Panc1 (cell line): ENCODE results near the gene FBXL19. TPM values are rescaled to one million over a fixed set of nuclear protein-coding genes. Genes with fewer than 3 reads are reported as not detected.

Experiments
- ATAC-seq: fragments of 200-7000 bp; cut with Tn5 transposase; 2 replicates; pipeline ENCODE4 v1.9.1; 2020; ENCODE audit warnings: mild to moderate bottlenecking, moderate library complexity
- BruUV-seq: library from RNA; stranded (reverse); fragments of 400-500 nt; replicated peaks from 2 replicates; lab custom pipeline; 2021; lab: Mats Ljungman, UMichigan
- CTCF ChIA-PET: fragments of 300-600 bp; sonication (Branson Sonifier 250); formaldehyde crosslinking; loops from one replicate; lab custom pipeline; 2022; ENCODE audit warnings: antibody characterized with exemption; lab: Charles Lee
- POLR2A ChIA-PET: fragments of 300-600 bp; sonication (Branson Sonifier 250); formaldehyde crosslinking; loops from one replicate; lab custom pipeline; 2022; ENCODE audit warnings: antibody characterized with exemption; lab: Charles Lee
- DNase-seq: peaks from one replicate; pipeline ENCODE4 v3.0.0-alpha.2; 2010; ENCODE audit warnings: low read depth, low spot score
- H3K27ac ChIP-seq: 2 replicates; pipeline ENCODE4 v1.5.1; 2011; ENCODE audit warnings: mild to moderate bottlenecking, low read length, inconsistent platforms
- H3K27me3 ChIP-seq: fragments of 200-500 bp; sonication (Bioruptor generic); 2 replicates; pipeline ENCODE4 v1.6.0; 2014; ENCODE audit warnings: low read length, inconsistent platforms; ENCODE audit not compliant: control insufficient read depth, insufficient read depth
- H3K36me3 ChIP-seq: fragments of 200-500 bp; sonication (Bioruptor generic); 2 replicates; pipeline ENCODE4 v1.5.1; 2014; ENCODE audit warnings: inconsistent platforms, mild to moderate bottlenecking, low read length, moderate library complexity; ENCODE audit not compliant: control insufficient read depth, insufficient read depth
- H3K4me1 ChIP-seq: 2 replicates; pipeline ENCODE4 v1.5.1; 2011; ENCODE audit warnings: inconsistent platforms, mild to moderate bottlenecking, low read length, moderate library complexity; ENCODE audit not compliant: control insufficient read depth, insufficient read depth
- H3K4me3 ChIP-seq, 2 experiments: 2 replicates each; pipeline ENCODE4 v1.5.1; 2011 to 2012; ENCODE audit warnings: low read depth in 2 of 2, low read length in 2 of 2, mild to moderate bottlenecking in 2 of 2, inconsistent platforms in 1 of 2, moderate library complexity in 1 of 2
- H3K9me3 ChIP-seq: fragments of 200-500 bp; sonication (Bioruptor generic); 2 replicates; pipeline ENCODE4 v1.5.1; 2014; ENCODE audit warnings: low read depth, mild to moderate bottlenecking, inconsistent platforms, low read length, moderate library complexity; ENCODE audit not compliant: control insufficient read depth, insufficient read depth
- POLR2AphosphoS5 ChIP-seq: IDR thresholded peaks from 2 replicates; pipeline ENCODE4 v1.6.1; 2012; ENCODE audit warnings: mild to moderate bottlenecking, low read depth, low read length, moderate library complexity
- SIN3A ChIP-seq: IDR thresholded peaks from 2 replicates; pipeline ENCODE4 v1.6.1; 2012; ENCODE audit warnings: low read depth, mild to moderate bottlenecking, low read length, moderate library complexity, borderline replicate concordance; ENCODE audit not compliant: insufficient read depth
- TCF7L2 ChIP-seq: IDR thresholded peaks from 2 replicates; pipeline ENCODE4 v1.6.1; 2011; ENCODE audit warnings: mild to moderate bottlenecking, low read depth, low read length, inconsistent platforms
- in situ Hi-C: cut with HindIII; loops from 2 replicates; pipeline ENCODE4 v1.10.0; 2016; ENCODE audit warnings: low sequenced_read_pairs, low pct_unique_long_range_greater_than_20kb
- intact Hi-C: fragments of 100-400 bp; cut with micrococcal nuclease; formaldehyde crosslinking; loops from one replicate; pipeline ENCODE4 v1.10.0; 2022; ENCODE audit not compliant: unreplicated experiment
- total RNA-seq: library from RNA; stranded (reverse); gene quantifications from one replicate; pipeline ENCODE4 v1.2.1, GENCODE V29; 2021; ENCODE audit not compliant: unreplicated experiment
- TF ChIP-seq, protein P1 (sequence below), 2 experiments: IDR thresholded peaks; 2 replicates each; pipeline ENCODE4 v1.6.1; 2011 to 2012; ENCODE audit warnings: low read depth in 2 of 2, control low read depth in 1 of 2, low read length in 1 of 2, mild to moderate bottlenecking in 1 of 2, moderate library complexity in 1 of 2; ENCODE audit not compliant: insufficient read depth in 1 of 2
- TF ChIP-seq, protein P2 (sequence below): fragments of 450-650 bp; IDR thresholded peaks from 2 replicates; pipeline ENCODE4 v1.5.1; 2017; ENCODE audit warnings: mild to moderate bottlenecking

Gene FBXL19
- total RNA-seq, 1 experiment from 2014 or later, result 52.3 TPM

DNA sequence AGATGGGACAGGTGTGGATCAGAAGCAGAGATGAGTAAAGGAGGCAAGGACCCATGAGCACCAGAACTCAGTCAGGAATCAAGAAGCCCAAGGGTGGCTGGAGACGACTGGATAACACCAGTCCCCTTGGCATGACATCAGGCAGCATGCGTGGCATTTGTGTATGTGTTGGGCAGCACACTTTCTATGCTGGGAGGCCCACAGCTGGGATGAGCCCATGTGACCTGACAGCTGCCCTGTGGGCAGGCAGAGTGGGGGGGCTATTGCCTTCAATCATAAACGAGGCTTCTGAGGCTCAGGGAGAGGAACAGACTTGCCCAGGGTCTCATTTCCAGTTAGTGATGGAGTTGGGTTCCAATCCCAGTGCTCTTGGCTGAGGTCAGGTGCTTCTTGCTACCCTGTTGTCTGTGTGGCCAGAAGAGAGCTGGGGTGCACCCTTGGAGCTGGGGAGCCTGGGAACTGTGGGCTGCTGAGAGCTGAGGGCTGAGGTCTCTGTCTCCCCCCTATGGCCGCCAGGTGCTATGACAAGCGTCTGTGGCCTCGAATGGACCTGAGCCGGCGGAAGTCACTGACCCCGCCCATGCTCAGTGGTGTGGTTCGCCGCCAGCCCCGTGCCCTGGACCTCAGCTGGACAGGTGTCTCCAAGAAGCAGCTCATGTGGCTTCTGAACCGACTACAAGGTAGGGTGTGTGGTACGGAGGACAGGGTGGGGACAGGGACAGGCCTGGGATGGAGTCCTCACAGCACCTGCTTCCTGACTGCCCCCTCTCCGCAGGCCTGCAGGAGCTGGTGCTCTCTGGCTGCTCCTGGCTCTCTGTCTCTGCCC is 18.4 kb downstream of the FBXL19 start:
- BruUV-seq, result no TSS peak
- H3K36me3 ChIP-seq, result no peaks in the 10 kb centered on the region
- H3K9me3 ChIP-seq, result no peaks in the 10 kb centered on the region
- H3K4me3 ChIP-seq, result no peak overlapping the region
- TF ChIP-seq, protein P1, sequence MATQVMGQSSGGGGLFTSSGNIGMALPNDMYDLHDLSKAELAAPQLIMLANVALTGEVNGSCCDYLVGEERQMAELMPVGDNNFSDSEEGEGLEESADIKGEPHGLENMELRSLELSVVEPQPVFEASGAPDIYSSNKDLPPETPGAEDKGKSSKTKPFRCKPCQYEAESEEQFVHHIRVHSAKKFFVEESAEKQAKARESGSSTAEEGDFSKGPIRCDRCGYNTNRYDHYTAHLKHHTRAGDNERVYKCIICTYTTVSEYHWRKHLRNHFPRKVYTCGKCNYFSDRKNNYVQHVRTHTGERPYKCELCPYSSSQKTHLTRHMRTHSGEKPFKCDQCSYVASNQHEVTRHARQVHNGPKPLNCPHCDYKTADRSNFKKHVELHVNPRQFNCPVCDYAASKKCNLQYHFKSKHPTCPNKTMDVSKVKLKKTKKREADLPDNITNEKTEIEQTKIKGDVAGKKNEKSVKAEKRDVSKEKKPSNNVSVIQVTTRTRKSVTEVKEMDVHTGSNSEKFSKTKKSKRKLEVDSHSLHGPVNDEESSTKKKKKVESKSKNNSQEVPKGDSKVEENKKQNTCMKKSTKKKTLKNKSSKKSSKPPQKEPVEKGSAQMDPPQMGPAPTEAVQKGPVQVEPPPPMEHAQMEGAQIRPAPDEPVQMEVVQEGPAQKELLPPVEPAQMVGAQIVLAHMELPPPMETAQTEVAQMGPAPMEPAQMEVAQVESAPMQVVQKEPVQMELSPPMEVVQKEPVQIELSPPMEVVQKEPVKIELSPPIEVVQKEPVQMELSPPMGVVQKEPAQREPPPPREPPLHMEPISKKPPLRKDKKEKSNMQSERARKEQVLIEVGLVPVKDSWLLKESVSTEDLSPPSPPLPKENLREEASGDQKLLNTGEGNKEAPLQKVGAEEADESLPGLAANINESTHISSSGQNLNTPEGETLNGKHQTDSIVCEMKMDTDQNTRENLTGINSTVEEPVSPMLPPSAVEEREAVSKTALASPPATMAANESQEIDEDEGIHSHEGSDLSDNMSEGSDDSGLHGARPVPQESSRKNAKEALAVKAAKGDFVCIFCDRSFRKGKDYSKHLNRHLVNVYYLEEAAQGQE (IDR thresholded peaks at IDR 0.05; ENCODE audit: insufficient read depth in 1 of 2, low read depth in 2 of 2, low read length in 1 of 2), result no peak
- TF ChIP-seq, protein P2, sequence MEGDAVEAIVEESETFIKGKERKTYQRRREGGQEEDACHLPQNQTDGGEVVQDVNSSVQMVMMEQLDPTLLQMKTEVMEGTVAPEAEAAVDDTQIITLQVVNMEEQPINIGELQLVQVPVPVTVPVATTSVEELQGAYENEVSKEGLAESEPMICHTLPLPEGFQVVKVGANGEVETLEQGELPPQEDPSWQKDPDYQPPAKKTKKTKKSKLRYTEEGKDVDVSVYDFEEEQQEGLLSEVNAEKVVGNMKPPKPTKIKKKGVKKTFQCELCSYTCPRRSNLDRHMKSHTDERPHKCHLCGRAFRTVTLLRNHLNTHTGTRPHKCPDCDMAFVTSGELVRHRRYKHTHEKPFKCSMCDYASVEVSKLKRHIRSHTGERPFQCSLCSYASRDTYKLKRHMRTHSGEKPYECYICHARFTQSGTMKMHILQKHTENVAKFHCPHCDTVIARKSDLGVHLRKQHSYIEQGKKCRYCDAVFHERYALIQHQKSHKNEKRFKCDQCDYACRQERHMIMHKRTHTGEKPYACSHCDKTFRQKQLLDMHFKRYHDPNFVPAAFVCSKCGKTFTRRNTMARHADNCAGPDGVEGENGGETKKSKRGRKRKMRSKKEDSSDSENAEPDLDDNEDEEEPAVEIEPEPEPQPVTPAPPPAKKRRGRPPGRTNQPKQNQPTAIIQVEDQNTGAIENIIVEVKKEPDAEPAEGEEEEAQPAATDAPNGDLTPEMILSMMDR, result peak; percentile 97
- no peak for TF ChIP-seq SIN3A
- no peak for TF ChIP-seq POLR2AphosphoS5
- TF ChIP-seq TCF7L2, result no peak
- peak overlapping the region; percentile 44; the same call in 1 of the 2 replicates for H3K27ac ChIP-seq
- intact Hi-C loops, result no loop called here
- peaks cover 8% of the 10 kb centered on the region; the same call in 1 of the 2 replicates for H3K4me1 ChIP-seq
- DNase-seq, result no peak
- no peaks in the 10 kb centered on the region for H3K27me3 ChIP-seq
- peak; percentile 95 for ATAC-seq
- ChIA-PET POLR2A (interaction anchor here (0.8 kb wide), 1 partner anchor 164 kb away, joined by 3 read pairs; no protein-coding TSS in a partner anchor), CTCF (interaction anchor here (0.5 to 1.5 kb wide), 6 partner anchors 12 to 485 kb away, joined by 3 to 15 read pairs (median 3); no protein-coding TSS in a partner anchor)
- in situ Hi-C loops, result no loop called here

DNA sequence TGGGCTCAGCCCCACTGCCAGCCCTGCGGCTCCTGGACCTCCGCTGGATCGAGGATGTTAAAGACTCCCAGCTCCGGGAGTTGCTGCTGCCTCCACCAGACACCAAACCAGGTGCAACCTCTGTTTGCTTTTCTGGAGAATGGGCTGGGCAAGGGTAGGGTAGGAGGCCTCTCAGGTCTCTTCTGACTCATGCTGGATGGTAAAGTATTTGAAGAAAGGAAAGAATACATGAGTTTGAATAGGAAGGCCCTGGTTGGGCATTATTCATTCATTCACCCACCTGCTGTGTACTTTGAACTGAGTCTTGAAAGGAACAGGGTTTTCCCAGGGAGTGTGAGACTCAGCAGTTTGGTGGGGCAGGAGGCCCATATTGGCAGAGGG is 19.0 kb downstream of the FBXL19 start:
- ChIA-PET CTCF (interaction anchor here (0.5 to 1.5 kb wide), 4 partner anchors 11 to 485 kb away, joined by 3 to 15 read pairs (median 5); no protein-coding TSS in a partner anchor), POLR2A (no interaction called here)
- in situ Hi-C loops, result no loop called here
- H3K27ac ChIP-seq, result peak overlapping the region; percentile 44; the same call in 1 of the 2 replicates
- no peak for ATAC-seq
- peaks cover 10% of the 10 kb centered on the region; the same call in 1 of the 2 replicates for H3K4me1 ChIP-seq
- no peaks in the 10 kb centered on the region for H3K9me3 ChIP-seq
- no TSS peak for BruUV-seq
- H3K4me3 ChIP-seq, result no peak overlapping the region
- no peaks in the 10 kb centered on the region for H3K36me3 ChIP-seq
- TF ChIP-seq, protein P2, result no peak
- TF ChIP-seq, protein P1 (IDR thresholded peaks at IDR 0.05; ENCODE audit: insufficient read depth in 1 of 2, low read depth in 2 of 2, low read length in 1 of 2), result no peak
- TF ChIP-seq SIN3A (no peak), TCF7L2 (no peak), POLR2AphosphoS5 (no peak)
- intact Hi-C loops, result no loop called here
- H3K27me3 ChIP-seq, result no peaks in the 10 kb centered on the region
- no peak for DNase-seq
